ENCODE measurements around the gene OR10J5.

DNA sequence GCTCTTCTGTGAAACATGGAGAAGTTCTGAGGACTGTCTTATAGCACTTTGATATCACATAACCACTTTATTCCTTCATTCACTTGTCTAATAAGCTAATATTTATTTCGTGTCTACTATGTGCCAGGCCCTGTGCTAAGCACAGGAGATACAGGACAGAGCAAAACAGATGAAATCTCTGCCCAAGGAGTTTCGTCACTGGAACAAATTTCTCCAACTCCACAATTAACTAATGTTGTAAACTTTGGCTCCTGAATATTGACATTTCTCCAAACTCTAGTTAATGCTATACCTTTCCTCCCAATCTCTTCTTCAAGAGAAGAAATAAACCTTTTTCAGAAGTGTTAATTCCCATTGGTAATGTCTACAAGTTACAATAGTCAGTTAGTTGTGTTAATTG lies 24.8 kb upstream of the OR10J5 start:
- TF ChIP-seq, protein P1, sequence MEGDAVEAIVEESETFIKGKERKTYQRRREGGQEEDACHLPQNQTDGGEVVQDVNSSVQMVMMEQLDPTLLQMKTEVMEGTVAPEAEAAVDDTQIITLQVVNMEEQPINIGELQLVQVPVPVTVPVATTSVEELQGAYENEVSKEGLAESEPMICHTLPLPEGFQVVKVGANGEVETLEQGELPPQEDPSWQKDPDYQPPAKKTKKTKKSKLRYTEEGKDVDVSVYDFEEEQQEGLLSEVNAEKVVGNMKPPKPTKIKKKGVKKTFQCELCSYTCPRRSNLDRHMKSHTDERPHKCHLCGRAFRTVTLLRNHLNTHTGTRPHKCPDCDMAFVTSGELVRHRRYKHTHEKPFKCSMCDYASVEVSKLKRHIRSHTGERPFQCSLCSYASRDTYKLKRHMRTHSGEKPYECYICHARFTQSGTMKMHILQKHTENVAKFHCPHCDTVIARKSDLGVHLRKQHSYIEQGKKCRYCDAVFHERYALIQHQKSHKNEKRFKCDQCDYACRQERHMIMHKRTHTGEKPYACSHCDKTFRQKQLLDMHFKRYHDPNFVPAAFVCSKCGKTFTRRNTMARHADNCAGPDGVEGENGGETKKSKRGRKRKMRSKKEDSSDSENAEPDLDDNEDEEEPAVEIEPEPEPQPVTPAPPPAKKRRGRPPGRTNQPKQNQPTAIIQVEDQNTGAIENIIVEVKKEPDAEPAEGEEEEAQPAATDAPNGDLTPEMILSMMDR (IDR thresholded peaks at IDR 0.05; ENCODE audit: borderline replicate concordance, extremely low read depth, low read length, poor library complexity, severe bottlenecking): no peak
- no peak for TF ChIP-seq EZH2 (IDR thresholded peaks at IDR 0.05; ENCODE audit: borderline replicate concordance, low read depth, low read length, severe bottlenecking)
